ENCODE measurements around the gene NUP107.

Gene NUP107

DNA sequence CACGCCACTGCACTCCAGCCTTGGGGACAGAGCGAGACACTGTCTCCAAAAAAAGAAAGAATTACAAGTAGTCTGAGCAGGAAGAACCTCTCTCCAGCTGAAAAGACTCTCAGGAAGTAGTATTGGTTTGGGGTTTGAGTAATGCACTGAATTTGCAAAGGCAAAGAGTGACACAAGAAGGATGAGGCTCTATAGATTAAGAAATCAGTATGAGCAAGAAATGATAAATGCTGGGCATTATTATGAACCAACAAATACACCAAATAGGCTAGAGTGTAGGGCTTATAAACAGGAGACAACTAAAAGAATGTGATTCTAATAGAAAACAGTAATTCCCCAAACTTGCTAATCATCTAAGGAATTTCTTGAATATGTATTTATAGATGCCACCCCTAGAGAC is 56.6 kb downstream of the NUP107 start:
- no peak for DNase-seq

DNA sequence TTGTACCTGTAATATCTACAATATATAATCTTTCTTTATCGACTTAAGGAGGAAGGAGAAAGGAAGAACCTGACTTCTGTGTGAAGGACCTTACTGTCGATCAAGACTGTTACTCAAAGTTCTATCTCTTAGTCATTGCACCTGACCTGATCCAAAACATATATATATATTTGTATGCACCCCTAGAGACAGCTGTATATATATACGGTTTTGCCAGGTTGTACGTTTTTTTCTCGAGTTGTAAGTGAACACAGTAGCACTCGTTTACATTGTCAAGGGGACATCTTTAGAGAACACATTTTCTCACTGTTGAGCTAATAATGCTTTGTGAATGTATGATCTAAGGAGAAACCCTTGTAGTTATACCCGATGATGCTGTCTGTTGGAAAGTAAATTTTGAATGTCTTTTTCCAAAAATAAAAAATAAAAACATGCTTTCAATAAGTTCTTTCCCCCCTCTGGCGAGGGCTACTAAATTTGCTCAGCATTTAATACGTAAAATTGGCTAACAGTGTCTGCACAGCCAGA is 58.7 kb downstream of the NUP107 start:
- DNase-seq, result no peak

DNA sequence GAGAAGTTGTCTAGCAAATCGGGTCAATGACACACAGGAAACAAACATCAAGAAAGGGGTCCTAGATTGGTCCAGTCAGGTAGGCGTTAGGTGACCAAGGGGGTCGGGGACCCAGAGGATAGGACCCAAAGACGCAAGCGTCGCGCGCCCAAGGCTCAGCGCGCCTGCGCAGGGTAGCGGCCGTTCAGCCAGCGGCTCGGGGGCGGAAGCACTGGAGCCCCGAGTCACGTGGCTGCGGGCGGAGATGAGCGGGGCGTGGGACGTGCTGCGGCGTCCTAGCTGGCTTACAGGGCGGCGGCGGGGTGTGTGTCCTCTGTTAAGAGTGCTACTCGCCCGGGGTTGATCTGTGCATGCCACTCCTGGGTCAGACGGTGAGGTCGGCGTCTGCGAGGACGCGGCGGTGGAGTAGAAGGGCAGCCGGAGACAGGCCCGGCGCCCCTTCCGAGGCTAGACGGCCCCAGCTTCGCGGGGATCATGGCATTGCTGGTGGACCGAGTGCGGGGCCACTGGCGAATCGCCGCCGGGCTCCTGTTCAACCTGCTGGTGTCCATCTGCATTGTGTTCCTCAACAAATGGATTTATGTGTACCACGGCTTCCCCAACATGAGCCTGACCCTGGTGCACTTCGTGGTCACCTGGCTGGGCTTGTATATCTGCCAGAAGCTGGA is 59.3 kb downstream of the NUP107 start, which contains the start of gene SLC35E3:
Gene SLC35E3, plus strand, starts transcription at position 273 of the 668 bp plus-strand sequence. Its CDS starts 202 bp downstream, at position 475.
- peak; percentile 65 to 86 (median 72) for DNase-seq

DNA sequence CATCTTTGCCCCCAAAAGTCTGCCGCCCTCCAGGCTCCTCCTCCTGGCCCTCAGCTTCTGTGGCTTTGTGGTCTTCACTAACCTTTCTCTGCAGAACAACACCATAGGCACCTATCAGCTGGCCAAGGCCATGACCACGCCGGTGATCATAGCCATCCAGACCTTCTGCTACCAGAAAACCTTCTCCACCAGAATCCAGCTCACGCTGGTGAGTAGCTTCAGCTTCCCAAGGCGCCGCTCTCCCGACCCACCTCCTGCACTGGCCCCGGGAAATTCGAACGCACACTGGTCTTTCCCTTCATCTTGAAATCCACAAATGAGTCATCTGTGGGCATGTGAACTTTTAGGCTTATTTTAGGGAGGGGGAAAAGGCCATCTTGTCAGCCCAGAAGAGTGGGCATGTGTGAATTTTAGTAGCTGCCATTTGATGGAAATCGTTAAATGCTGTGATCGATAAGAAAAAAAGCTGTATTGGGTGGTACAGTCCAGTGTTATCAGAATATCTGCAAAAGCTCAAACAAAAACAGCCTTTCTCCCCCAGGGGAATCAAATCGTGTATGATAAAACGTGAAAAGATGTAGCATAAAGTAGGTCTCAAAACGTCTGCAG is 59.9 kb downstream of the NUP107 start:
- DNase-seq, result peak in 1 of 4 experiments; percentile 33

- no peak for DNase-seq
Measured at GRCh38 chr12:68749443-68749842, 62.7 kb downstream of the NUP107 start.

- DNase-seq, result no peak
Measured at GRCh38 chr12:68749861-68750260, 63.1 kb downstream of the NUP107 start.

- DNase-seq, result no peak
Measured at GRCh38 chr12:68750506-68750905, 63.7 kb downstream of the NUP107 start.

- DNase-seq, result no peak
Measured at GRCh38 chr12:68755536-68756243, 68.9 kb downstream of the NUP107 start.

- no peak for DNase-seq
Measured at GRCh38 chr12:68759852-68760251, 73.1 kb downstream of the NUP107 start.

GRCh38 chr12:68760806-68761441 is 74.1 kb downstream of the NUP107 start:
- DNase-seq, result no peak

- DNase-seq, result no peak
Measured at GRCh38 chr12:68761442-68761812, 74.6 kb downstream of the NUP107 start.

GRCh38 chr12:68761901-68762630 is 75.3 kb downstream of the NUP107 start:
- DNase-seq, result no peak

- DNase-seq, result no peak
Measured at GRCh38 chr12:68762691-68763090, 75.9 kb downstream of the NUP107 start.

DNA sequence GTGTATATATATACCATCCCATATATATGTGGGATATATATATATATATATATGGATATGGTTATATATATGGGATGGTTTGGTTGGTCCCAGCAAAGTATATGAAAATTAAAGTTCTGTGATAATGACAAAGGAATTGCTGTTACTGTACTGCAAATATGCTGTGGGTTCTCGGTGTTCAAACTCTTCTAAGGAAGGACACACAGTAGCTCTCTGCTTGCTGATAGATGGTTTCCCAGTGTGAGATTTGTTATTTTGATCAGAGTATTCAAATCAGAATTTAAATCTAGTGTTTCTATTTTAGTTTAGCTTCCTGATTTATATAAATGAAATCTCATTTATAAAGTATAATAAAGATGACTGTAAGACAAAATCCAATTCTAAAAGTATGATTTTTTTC is 78.9 kb downstream of the NUP107 start:
- no peak for DNase-seq

DNA sequence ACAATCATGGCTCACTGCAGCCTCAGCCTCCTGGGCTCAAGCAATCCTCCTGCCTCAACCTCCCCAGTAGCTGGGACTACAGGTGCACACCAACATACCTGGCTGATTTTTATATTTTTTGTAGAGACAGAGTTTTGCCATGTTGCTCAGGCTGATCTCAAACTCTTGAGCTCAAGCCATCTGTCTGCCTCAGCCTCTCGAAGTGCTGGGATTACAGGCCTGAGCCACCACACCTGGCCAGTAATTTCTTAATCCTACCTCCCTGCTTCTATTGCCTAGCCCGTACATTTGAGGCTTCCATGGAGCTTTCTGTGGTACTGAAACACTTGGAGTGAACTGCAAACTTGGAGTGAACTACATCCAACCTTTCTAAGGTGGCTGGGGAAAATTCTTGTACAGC is 79.9 kb downstream of the NUP107 start:
- no peak for DNase-seq

GRCh38 chr12:68767191-68767590 is 80.4 kb downstream of the NUP107 start:
- DNase-seq, result no peak

GRCh38 chr12:68768431-68768939 is 81.7 kb downstream of the NUP107 start:
- no peak for DNase-seq

DNA sequence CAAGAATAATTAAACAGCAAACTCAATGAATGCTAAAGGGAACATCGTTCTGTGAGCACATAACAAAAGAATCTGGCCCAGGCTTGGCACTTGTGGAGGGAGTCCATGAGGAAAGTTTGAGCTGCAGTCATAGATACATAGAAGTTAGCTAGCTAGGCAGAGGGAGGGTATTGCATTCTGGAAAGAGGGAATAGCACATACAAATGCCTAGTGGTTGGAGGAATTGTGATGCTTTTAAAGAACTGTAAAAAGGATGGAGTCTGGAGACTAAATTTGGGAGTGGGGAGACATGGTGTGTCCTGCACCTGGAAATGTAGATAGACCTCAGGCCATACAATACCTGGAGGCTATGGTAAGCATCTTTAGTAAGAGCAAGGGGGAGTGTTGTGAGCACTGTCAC is 83.2 kb downstream of the NUP107 start:
- DNase-seq, result no peak

GRCh38 chr12:68771223-68771925 is 84.6 kb downstream of the NUP107 start:
- no peak for DNase-seq

- no peak for DNase-seq
Measured at GRCh38 chr12:68772714-68773113, 85.9 kb downstream of the NUP107 start.

DNA sequence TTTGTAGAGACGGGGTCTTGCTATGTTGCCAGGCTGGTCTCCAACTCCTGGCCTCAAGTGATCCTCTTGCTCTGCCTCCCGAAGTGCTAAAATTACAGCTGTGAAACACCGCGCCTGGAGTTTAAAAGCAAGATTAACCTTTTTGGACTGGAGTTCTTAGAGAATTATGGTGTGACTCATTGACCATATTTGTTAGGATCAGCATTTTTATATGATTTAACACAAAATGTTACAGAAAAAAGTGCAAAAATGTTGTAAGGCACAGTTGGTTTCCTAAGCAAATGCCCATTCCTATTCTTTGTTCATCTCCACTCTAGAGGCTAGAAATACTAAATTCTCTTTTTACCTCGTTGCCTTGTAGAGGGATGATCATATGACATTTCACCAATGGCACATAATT is 86.8 kb downstream of the NUP107 start:
- DNase-seq, result no peak

- no peak for DNase-seq
Measured at GRCh38 chr12:68775121-68775630, 88.4 kb downstream of the NUP107 start.

Data from activated naive CD4-positive, alpha-beta T cell (primary cell).